Activated naive CD4-positive, alpha-beta T cell treated with anti-CD3 and anti-CD28 coated beads, Interleukin-2, amount 50 U/mL, for 16 hours (primary cell): ENCODE results near the gene NPTN.

Experiments used
- DNase-seq: peaks from one replicate; pipeline ENCODE4 v3.0.0-alpha.2; 2020

NPTN gene

DNA sequence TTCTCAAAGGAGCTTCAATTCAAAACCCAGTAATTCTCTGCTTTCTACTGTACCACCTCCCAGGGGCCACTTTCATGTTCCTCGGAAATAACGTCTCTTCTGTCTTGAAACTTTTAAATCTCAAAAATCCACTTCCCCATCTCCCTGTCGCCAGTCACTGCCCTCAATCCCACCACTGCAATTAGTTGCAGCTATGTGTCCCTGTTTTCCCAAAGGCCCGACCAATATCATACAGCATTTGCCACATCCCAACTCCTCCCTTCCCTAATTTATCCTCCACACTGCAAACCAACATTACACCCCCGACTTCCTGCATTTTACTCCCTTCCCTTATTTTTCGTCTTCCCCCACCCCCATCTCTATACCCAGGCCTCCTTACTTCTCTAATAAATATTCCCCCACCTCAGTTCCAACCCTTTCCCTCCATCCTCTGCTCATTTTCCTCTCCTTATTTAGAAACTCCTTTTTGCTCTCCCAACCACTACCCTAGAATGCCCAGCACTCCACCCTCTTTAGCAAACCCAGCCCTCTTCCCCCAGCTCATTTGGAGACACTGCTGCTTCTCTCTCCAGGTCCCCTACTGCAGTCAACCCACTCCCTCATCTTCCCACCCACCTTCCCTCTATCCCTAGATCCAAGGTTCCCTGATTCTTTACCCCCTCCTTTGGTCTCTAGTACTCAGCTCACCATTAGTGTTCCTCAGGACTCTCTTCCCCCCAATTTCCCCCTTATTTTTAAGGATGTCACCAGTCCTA, 1.1 kb downstream of the NPTN start:
- DNase-seq: no peak

DNA sequence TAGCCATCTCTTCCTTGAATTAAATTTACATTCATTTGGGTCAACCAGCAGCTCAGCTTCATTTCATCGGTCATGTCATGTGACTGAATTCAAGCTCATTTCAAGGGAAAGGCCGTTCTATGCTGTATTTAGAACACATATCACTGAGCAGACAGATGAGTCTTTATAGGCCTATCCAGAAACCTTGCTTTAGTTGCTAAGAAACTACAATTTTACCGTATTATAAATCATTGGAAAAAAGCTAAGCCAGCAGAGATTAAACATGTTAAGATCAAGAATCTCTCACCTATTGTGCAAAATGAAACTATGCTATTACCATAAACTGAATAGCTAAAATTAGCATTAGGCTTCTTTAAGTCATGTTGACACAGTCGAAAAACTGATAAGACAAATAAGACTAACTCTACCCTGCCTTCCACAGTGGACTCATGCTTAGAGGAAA, 2.2 kb downstream of the NPTN start:
- DNase-seq: no peak

DNA sequence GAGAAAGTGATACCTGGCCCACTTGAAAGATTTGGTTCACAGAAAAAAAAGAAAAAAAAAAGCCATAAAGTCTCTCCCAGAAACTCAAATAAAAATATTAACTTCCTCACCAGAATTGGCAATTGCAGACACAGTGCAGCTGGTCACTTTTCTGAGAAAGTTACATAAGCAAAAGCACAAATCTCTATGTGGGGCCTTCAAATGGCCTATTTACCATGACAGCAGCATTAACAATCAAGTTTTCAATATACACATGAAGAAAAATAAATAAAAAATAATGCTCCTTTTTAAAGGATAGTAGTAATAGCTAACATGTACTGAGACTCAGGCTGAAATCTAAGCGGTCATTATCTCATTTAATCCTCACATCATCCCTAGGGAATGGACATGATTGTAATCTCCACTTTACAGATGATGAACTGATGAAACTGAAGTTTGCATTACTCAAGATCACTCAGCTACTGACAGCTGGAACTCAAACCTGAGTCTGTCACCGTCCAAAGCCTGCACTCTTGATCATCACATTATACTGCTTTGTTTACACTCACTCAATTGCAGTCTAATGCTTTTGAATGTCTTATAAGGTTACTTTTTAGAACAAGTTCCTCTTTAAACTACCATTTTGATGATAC, 3.3 kb downstream of the NPTN start:
- no peak for DNase-seq

DNA sequence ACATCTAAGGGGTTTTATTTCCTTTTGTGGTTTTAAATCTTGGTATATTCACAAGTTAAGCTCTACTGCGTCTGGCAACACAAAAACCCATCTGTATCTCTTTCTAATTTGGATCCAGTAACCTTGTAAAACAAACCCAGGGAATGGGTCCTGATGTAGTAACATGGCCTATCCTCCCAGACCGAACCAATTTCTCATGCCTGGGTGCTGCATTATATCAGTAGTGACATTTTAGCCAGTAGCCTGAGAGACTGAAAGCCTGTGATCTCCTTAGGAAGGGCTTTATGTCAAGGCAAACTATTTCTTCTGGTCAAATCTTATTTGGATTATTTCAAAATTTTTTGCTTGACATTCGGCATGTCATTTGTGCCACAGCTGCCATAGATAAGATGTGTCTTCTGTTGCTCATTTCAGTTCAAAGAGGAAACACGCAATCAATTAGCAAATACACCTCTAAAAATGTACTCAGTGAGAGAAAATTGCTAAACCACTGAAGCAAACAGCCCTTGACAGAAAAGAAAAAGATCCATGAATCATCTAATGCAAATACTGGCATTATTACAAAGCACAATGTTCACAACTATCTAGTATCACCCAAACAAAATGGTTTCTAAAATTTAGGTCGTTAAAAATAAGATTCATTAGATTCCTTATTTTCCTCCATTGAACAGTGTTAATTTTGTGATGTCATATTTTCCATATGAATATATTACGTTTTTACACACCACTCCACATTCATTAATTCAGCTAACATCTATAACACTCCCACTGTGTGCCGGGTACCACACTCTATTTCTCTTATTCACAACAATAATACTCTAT, 4.0 kb downstream of the NPTN start:
- DNase-seq: no peak

DNA sequence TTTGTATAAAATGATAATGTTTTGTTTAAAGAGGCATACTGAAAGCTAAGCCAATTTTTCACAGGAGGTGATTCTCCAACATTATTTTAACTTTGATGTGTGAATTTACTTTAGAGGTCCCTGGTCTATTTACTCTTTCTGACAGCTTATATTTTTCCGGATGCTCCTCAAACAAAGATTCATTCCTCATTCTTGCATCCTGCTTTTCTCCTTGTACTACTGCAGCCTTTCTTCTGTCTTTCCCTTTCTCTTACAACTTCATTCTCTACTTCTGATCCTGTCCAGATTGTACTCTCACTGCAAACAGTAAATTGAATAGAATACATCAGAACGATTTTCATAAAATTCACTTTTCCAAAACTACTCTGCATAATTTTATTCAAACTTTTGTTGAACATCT, 5.1 kb downstream of the NPTN start:
- no peak for DNase-seq

DNA sequence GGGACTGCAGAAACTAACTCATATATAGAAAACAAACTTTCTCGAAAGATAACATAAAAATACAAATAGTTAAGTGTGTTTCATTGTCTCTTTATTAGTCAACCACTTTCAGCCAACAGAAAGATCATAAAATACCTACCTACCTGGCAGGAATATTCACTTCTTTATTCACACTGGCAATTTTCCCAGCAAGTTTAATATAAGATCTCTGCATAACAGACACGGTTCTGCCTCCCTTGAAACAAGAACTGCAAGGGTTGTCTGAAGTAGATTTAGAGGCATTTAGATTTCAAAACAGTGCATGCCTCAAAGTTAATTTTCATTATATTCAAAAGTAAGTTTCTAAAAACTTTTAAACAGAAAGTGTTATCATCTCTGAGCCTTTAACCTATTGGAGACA, 7.1 kb downstream of the NPTN start:
- DNase-seq: no peak

DNA sequence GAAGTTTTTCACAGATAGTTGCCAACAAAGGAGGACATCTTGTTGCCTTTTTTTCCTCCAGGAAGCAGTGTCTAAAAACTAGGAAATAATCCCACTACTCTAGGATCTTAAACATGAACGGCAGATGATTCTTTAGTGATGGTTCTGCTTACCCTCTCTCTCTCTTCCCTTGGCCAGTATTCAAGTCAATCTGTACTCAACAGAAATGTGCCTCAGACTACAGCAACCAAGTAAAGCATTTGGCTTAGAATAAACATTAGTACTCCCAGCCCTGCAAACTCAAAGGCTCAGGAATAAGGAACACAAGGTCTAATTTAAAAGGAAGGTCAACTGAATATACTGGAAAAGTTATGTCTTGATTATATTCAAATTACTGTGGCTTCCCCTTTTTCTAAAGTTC, 8.7 kb downstream of the NPTN start:
- DNase-seq: no peak

DNA sequence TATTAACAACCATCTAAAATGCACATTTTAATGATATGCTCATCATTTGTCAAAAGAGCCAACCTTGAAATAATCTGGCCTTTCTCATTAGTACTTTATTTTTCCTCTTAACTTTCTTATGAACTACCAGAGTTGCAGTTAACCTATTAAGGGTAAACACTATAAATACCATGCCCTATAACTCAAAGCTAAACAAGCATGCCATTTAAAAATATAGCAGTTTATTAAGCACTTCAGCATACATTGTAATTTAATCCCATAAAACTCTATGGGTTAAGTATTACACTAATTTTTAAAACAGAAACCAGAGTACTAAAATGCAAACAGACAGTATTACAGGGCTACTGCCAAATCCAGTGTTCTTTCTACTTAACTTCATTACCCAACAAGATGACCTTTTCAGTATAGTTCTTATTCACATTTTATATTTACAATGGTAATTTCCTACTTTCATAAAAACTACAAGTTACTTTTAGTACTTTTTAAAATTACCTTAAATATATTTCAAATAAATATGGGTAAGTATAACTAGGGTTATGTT, 11.8 kb downstream of the NPTN start:
- DNase-seq: no peak

DNA sequence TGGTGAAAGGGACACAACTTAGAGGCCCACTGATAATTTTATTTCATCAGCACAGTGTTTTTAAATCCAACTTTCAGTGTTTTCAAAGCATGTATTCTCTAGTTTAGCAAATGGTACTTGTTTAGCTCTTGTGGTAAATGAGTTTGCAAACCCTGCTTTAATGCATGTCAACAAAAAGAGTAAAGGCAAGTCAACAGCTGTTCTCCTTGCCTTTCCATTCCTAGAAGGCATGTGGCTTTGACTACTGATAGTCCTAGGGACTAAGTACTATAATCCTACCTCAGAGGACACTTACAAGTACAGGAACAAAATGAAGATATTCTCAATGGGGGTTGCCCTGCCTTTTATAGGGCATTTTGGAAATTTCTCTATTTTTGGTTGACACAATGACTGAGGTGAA, 13.1 kb downstream of the NPTN start:
- no peak for DNase-seq

DNA sequence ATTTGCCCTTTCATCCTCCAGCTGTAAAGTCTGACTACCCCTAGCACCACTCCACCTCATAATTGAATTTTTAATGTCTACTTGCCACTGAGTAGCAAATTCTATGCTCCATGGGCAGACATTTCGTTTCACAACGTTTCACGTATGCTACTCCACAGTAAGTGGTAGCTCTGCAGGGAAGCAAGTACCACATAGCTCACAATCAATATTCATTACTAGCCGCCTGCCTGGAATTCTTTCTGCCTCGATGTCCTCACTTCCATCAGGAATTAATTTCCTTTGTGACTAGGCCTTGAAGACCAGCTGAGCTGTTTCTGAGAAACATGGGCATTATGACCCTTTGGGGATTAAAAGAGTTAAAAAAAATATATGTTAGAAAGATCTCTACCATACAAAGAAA, 15.3 kb downstream of the NPTN start:
- no peak for DNase-seq

DNA sequence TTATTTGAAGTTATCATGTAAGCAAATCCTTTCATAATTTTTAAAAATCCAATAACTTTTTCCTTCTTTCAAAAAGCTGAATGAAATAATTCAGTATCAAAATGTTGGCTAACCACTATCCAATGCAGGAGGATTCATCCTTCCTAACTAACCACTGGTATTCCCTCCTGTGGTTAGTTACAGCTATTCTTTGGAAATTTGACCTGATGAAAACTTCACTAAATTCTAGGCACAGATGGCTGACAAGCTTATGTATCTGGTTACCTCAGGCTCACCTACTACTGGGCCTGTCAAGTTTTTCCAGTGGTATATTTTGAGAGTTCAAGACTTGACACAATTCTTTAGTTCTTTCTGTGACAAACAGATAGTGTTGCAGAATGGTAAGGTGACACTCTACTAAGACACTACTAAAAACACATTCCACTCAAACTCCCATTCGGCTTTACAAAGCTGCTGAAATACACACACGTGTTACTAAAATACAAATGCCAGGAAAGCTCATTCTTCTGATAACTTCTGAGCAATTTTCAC, 15.8 kb downstream of the NPTN start:
- DNase-seq: no peak

DNA sequence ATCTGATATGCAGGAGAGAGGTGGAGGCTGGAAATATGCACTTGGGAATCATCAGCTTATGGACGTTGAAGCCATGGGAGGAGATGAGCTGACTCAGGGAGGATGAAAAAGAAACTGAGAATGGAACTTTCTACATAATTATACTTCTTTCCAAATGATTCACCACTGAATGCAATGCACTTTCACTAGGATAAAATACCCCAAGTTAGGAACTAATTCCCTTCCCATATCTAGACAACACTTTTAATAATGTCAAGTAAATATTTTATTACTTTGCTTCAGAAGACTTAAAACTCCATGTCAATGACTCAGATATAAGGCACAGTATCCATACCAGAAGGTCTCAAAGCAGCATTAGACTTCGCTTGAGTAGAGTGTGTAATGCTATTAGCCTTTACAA, 24.2 kb downstream of the NPTN start:
- DNase-seq: no peak

DNA sequence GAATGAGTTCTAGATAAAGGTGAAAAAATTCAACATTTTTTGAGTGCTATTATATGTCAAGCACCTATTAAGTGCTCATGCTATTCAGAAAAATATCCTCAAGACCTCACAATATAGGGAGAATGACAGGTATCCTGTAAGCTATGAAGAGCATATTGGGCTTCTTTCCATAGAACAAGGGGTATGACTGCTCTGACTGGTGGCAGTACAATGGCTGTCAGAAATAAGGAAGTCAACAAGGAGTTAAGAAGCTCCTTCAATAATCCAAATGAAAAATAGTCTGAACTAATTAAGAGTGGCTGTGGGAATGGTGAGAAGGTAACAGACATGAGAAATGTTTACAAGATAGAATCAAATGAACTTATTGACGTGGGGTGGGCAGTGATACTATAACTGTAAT, 24.7 kb downstream of the NPTN start:
- no peak for DNase-seq

DNA sequence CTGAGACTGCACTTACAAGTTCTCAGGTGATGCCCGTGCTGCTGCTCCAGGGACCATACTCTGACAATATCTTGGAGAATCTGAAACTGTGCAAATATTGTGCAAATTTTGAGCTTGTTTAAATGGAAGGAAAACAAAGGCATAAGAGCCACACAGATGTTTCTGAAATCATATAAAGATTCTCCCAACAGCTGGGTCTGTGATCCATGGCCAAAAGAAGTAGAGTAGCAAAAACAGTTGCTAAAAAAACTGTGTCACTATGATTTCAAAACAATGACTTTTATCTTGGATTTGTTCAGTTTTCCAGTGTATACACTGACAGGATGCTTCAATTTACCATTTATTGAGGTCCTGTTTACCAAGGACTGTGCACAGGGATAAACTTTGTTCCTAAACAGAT, 25.3 kb downstream of the NPTN start:
- DNase-seq: no peak

DNA sequence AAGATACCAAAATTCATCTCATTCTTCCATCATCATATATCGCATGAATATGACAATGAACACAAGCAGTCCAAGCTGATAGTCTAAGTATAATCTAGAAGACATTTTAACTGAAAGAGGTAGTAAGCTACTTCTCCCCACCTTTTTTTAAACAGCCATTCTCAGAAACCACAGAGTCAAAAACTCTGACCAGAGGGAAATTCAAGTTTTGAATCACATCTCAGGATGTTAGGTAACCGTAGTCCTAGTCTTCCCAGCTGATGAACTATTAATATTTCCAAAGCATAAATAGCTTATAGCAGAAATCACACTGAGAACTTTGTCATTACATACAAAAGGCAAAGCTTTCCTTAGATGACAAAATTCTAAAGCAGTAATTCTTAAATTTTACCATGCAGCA, 25.8 kb downstream of the NPTN start:
- no peak for DNase-seq

DNA sequence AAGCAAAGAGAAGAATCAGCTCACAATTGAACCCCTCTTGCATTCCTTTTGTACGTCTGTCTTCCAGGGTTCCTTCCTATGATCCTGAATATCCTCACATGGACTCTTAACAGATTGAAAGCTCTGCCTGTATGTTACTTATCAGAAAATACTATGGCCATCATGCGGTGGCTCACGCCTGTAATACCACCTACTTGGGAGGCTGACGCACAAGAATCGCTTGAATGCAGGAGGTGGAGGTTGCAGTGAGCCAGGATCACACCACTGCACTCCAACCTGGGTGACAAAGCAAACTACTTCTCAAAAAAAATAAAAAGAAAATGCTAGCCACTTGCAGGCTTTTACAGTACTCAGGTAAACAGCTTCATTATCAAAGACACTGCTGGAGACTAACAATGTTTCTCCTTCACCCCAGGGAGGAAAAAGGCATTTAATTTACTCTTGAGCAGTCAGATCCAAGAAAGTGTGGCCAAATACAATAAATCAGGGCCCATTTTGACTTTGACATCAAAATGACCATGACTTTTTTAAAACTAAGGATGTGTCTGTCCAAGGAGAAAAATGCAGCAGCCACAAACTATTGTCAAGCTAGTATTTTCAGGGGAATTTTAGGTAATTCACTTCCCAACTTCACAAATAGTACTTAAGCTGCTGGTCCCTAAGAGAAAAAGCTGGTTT, 27.3 kb downstream of the NPTN start:
- DNase-seq: no peak

DNA sequence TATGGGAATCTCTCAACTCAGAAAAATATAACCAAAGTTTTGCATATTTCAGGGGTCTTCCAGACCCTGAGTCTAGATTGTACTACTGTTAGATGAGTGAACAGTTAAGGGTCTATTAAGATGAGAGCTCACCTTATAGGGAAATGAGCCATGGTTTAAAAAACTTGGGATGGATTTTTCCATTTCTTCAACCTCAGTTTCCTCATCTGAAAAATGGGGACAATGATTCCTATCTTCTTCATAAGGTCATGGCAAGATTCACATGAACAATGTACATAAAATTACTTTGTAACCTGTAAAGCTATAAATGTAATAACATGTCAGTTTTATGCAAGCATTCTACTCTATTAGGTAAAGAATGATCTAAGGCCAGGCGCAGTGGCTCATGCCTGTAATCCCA, 28.7 kb downstream of the NPTN start:
- no peak for DNase-seq

DNA sequence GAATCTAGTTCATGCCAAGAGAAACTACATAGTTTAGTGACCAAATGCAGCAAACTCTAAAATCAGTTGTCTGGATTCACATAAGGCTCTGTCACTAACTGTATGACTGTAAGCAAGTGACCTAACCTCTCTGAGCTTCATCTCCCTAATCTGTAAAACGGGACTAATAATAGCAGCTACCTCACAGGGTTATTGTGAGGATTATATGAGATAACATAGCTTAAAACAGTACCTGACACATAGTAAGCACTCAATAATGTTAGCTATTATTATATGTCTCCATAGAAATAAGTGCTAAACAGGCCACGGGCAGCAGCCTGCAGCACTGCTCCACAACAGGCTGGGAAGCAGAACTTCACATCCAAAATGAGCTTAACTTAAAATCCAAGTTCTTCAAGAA, 30.2 kb downstream of the NPTN start:
- DNase-seq: no peak

DNA sequence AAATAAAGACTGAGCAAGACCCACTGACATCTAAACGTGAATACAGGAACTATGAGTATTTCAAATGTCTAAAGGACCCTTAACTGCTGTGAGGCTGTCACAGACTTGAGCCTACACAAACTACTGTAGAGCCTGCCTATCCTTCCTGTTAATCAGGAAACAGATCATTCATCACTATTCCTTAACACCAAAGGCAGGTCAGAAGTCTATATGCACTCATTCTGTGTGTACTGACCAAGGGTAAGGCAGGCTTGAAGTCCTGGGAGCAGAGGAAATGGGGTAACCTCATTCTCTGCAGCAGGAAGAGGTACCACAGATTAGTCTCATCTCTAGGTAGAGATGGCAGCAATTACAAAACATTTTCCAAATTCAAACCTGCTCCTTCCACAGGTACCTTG, 30.7 kb downstream of the NPTN start:
- DNase-seq: no peak

DNA sequence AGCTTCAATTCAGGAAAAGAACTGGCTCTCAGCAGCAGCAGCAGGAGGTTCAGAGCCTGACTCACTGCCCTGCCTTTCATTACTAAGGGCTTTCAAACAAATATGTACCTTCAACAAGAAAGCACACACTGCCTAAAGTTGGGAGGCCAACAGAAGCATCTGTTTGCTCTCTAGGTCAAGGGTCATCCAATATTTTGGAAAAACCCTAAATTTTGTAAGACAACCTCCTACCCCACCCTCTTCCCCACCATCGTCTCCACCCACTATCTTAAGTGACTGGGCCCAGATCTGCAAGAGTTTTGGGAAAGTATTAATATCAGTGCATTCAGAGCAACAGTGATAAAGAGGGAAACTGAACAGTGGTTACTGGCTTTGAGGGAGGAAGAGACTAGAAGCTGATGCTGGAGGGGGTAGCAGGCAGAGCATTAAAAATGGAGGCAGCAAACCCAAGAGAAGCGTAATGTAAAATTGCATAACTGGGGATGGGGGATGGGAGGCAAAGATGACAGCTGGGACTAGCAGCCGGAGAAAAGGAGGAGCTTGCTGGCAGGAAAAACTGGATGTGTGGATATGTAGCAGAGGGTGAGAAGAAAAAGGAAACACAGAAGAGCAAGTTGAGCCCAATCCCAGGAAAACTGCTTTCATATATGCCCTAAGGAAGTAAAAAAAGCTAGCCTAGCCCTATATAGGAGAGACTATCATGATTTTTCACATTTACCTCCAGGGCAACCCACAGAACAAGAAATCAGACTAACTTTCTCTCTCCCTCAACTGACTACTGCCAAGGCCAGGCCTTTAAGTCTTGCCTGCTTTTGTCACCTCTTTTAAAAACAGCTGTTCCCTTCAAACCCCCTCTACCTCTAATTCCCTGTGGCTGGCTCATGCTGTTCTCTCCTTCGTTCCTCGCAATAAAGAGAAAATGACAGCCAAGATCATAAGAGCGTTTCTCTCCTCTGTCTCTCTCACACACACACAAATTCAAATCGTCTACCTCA, 31.4 kb downstream of the NPTN start:
- DNase-seq: no peak
